Raji (cell line): ENCODE data around the gene CEP44.

Source experiments
- POLR2A ChIP-seq: IDR thresholded peaks from 2 replicates; pipeline ENCODE4 v1.6.1; 2011; ENCODE audit warnings: low read depth, low read length, control low read depth; ENCODE audit not compliant: insufficient read depth

Gene CEP44

GRCh38 chr4:174352061-174352819 lies 68.5 kb downstream of the CEP44 start:
- TF ChIP-seq POLR2A, result no peak

- no peak for TF ChIP-seq POLR2A
These were observed 73.6 kb downstream of the CEP44 start for GRCh38 chr4:174357321-174357720.

GRCh38 chr4:174358410-174358809 lies 74.7 kb downstream of the CEP44 start:
- TF ChIP-seq POLR2A, result no peak

- TF ChIP-seq POLR2A, result no peak
These were observed 75.1 kb downstream of the CEP44 start for GRCh38 chr4:174358829-174359228.

GRCh38 chr4:174362340-174362739 lies 78.6 kb downstream of the CEP44 start:
- TF ChIP-seq POLR2A, result no peak

DNA sequence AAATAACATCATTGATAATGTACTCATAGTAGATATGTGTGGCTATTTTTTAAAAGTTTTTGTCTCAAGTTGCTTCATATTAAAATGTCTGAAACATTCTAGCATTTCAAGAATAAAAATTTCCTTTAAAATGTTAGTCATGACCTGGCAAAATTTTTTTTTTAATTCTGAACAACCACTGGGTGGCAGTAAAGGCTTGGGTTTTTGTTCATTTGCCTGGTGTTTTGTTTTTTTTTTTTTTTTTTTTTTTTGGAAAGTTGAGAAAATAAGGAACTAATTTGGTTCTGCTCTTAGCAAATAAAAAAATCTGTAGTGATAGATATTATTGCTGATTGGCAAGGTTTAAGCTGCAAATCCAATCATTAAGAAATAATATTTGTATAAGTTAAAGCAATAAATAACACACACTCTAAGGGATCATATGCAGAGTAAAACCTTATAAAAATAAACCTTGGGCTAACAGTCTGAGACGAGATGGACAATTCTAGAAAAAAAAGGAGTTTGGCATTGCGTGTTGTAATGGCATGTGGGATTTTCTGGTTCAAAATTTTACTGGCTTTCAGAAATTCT lies 81.4 kb downstream of the CEP44 start:
- TF ChIP-seq POLR2A, result no peak

DNA sequence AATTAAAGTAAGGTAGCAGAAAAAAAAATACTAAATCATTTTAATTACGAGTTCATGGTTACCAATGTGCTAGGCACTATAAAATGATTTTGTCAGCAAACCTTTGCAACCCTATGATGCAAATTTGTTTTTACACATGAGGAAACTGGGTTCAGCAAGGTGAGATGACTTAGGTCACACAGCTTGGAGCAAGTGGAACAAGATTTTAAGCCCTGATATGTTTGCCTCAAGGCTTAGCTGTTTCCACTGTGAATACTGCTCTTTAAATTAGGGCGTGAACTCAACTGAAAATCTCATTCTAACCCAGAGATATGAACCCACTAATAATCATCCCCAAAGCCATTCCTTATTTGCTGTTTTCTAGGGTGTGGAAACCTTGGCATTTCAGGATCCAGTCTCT lies 86.3 kb downstream of the CEP44 start:
- no peak for TF ChIP-seq POLR2A

- TF ChIP-seq POLR2A, result no peak
These were observed 90.1 kb downstream of the CEP44 start for GRCh38 chr4:174373821-174374220.

- no peak for TF ChIP-seq POLR2A
These were observed 91.7 kb downstream of the CEP44 start for GRCh38 chr4:174375422-174375821.

DNA sequence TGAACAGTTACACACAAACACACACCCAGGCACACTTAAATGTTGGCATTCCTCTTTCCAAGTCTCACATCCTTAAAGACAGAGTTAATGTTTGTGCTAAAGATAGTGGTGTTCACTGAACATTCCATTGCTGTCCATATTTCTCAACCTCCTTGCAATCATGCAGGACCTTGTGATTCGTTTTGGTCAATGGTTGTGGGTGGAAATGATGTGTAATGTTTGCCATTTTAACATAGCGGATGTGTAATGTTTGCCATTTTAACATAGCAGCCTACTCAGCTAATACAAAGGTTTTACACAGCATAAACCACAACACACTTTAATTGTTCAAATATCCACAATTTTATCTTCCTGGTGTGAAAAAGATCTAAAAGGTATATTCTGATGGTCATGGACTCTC lies 93.9 kb downstream of the CEP44 start:
- TF ChIP-seq POLR2A, result no peak

DNA sequence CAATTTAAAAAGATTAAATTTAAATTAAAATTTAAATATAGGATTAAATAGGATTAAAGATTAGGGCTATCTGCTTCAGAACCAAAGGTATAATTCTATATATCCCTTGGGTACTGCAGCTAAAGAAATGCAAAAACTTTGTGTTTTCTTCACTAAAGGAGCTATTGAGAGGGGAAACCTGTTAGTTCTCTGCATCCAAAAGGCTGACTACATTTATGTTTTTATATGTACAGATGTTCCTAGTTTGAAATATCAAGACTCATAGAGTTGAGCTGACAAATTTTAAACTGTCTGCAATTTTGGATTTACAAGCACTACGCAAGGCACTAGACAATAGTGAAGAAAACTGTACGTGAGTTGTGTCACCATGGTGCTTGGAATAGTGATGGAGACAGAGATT lies 95.2 kb downstream of the CEP44 start:
- no peak for TF ChIP-seq POLR2A

GRCh38 chr4:174380699-174381439 lies 97.2 kb downstream of the CEP44 start:
- TF ChIP-seq POLR2A, result no peak

DNA sequence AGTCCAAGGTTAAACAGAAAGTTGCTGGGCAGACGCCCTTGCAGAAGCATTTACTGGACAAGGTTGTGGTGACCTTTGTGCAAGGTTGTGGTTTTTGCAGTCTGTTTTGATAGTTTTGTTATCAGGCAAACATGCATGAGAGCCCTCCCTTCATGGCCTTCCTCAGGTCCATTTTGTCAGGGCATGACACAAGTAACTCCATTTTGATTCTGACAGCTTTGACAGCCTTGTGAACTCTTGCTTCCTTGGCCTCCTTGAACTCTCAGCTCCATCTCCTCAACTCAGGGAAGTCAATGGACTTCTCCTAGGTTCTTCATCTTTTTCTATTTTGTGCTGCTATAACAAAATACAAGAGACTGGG lies 97.7 kb downstream of the CEP44 start:
- no peak for TF ChIP-seq POLR2A
